Keratinocyte (primary cell): ENCODE measurements around the gene RBM17.

Source experiments
- EZH2 ChIP-seq: IDR thresholded peaks from one replicate; pipeline ENCODE4 v1.6.1; 2012; ENCODE audit warnings: inconsistent platforms, mild to moderate bottlenecking, low read length, moderate library complexity
- TF ChIP-seq, protein P1 (sequence below), 3 experiments: IDR thresholded peaks in 1 of 3; conservative IDR thresholded peaks in 1 of 3; optimal IDR thresholded peaks in 1 of 3; 2 replicates in 2 of 3; 3 replicates in 1 of 3; pipeline versions ENCODE3 to v1.5.1; 2011; ENCODE audit warnings: low read length in 3 of 3, mild to moderate bottlenecking in 3 of 3, moderate library complexity in 2 of 3, control low read depth in 1 of 3, inconsistent platforms in 1 of 3; ENCODE audit not compliant: insufficient read depth in 2 of 3; ENCODE audit errors: extremely low read depth in 1 of 3

DNA sequence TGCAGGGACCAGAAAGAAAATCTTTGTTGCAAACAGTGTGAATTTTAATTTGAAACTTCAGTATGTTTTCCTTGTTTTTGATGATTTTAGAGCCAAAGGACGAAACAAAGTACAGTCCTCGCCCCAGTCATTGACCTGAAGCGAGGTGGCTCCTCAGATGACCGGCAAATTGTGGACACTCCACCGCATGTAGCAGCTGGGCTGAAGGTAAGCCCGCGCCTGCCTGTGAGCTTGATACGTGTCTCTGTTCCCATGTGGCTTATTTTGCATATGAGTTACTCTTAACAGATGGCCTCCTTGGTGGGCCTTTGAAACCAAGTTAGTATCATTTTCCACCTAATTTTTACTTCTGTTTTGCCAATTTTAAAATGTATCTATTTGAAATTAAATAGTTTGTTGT, 12.3 kb downstream of the RBM17 start:
- TF ChIP-seq, protein P1, sequence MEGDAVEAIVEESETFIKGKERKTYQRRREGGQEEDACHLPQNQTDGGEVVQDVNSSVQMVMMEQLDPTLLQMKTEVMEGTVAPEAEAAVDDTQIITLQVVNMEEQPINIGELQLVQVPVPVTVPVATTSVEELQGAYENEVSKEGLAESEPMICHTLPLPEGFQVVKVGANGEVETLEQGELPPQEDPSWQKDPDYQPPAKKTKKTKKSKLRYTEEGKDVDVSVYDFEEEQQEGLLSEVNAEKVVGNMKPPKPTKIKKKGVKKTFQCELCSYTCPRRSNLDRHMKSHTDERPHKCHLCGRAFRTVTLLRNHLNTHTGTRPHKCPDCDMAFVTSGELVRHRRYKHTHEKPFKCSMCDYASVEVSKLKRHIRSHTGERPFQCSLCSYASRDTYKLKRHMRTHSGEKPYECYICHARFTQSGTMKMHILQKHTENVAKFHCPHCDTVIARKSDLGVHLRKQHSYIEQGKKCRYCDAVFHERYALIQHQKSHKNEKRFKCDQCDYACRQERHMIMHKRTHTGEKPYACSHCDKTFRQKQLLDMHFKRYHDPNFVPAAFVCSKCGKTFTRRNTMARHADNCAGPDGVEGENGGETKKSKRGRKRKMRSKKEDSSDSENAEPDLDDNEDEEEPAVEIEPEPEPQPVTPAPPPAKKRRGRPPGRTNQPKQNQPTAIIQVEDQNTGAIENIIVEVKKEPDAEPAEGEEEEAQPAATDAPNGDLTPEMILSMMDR (optimal IDR thresholded peaks at IDR 0.05 in 1 of 3, IDR thresholded peaks at IDR 0.05 in 1 of 3, conservative IDR thresholded peaks at IDR 0.05 in 1 of 3; ENCODE audit: extremely low read depth in 1 of 3, insufficient read depth in 2 of 3, low read length in 3 of 3) = no peak
- no peak for TF ChIP-seq EZH2
